GM12801 (cell line): Measurements from ENCODE around the gene MYORG.

ENCODE experiments used
- CTCF ChIP-seq: IDR thresholded peaks from one replicate; pipeline ENCODE4 v1.5.1; 2011; ENCODE audit warnings: control low read depth; ENCODE audit not compliant: insufficient read length; ENCODE audit errors: extremely low read depth

MYORG gene

GRCh38 chr9:34377404-34377746, 677 bp upstream of the MYORG start:
- no peak for TF ChIP-seq CTCF

DNA sequence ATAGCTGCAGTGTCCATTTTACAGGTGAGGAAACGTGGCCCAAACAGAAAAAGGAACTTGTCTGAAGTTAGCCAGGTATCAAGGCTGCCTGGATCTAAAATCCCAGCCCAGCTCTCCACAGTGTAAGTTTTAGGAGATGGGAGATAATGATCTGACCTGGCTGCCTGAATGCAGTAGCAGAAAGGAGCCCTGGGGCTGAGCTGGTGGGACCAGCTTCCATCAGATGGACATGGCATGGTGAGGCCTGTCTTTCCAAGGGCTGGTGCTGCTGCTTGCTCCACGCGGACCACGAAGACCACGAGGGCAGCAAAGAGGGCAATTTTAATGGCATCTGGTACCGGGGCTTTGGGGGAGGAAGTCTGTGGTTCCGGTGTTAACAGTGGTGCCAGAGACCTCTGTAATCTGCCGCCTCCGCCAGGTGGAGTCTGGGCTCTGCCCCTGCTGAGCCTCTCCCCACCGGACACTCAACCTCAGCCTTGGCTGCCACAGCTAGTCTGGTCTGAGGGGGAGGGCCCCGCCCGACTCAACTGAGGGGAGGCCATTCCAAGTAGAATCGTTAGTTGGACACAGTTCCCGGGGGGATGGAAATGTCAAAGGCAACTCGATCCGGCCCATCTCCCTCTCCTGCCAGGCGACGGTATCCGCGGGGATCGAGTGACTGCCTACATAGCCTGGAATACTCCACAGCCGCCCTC, 650 bp downstream of the MYORG start:
- no peak for TF ChIP-seq CTCF

DNA sequence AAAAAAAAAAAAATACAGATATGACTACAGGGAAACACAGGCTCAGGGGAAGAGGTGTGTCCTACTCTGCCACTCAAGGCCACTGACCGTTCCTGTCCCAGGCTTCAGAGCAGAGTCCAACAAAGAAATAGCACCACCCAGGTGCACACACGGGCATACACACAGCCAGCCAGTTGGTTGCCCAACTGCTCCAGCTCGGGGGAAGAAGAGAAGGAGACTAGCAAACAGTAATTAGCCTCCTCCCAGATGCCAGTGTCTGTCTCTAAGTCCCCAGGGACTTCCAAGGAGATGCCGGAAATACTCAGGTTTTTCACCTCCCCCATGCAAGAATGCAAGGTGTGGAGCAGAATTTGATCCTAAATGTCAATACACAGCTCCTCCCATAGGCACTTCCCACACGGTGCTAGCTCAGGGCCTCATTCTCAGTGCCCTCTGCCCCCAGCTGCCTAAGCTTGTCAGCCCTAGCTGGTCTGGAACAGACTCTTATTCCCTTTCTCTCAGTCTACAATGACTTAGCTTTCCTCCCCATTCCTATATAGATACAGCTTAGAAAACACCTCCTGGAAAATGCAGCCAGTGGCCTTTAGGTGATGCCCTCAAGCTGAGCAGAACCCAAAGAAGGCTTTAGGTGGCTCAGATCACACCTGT, 1.7 kb downstream of the MYORG start:
- no peak for TF ChIP-seq CTCF

DNA sequence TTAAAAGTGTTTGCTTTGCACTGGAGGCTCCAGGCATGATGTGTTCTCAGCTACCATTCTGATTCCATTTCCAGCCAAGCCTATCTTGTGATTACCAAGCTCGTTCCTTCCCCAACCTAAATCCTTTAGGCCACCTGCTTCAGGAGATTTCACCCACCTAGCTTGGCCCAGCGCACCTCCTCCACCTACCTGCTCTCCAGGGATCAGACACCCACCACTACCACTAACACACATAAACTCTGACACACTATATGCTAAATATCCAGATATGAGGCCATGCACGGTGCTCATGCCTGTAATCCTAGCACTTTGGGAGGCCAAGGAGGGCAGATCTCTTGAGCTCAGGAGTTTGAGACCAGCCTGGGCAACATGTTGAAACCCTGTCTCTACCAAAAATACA, 2.4 kb downstream of the MYORG start:
- no peak for TF ChIP-seq CTCF

DNA sequence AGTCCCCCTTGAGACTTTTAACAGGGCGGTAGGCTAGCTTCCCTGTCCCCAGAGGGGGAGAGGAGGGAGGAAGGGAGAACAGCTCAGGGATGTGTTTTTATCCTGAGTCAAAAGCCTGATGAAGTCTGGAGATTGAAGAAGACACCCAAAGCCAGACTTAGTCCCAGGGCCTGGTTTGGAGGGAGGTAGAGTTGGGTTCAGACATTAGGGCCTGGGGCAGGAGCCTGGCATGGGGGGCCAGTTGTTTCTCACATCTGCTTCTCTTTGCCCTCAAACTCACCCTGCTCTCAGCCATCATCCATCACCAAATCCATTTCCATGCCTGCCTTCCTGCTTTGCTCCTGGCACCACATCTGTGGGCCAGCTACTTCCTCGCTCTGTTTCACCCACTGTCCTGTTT, 2.9 kb downstream of the MYORG start:
- no peak for TF ChIP-seq CTCF

GRCh38 chr9:34372467-34373011, 4.2 kb downstream of the MYORG start:
- TF ChIP-seq CTCF = no peak

GRCh38 chr9:34371886-34372466, 4.7 kb downstream of the MYORG start:
- no peak for TF ChIP-seq CTCF
